Measurements from ENCODE around the gene TPM3. TPM values are rescaled to one million over a fixed set of nuclear protein-coding genes. Genes with fewer than 3 reads are reported as not detected.
"Not testable (repeated sequence)": the region's sequence is repeated elsewhere in the genome, so short reads cannot be mapped to it uniquely, and the experiment has no call there.

The TPM3 gene
- 100 to 1,000 TPM; 678 to 780 TPM for total RNA-seq

DNA sequence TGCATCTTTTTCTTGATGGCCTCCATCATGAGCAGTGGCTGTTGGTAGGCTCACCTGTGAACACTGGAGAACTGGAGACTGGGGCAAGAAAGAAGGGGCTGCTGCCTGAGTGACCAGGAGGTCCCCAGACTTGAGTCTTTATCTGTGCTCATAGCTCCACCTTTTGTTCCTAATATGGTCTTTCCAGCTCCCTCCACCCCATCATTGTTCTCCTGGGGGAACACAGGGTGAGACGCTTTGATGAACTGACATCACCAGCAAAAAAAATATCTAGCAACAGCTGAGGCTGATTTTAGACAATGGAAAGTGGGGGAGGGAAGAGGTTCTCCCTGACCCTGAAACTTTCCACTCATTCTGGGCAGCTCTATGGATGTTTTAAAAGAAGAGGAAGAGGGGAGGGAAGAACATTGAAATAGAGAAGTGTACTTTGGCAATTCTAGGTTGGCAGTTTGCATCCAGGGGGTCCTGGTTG lies at the start of gene TPM3:
TPM3 (minus strand) TSS at position 111 of the 472 bp plus-strand sequence; CDS start at position 29, 82 bp downstream.
- Mint-ChIP-seq H3K27ac (no peak within 1 kb of the TSS), H3K4me3 (no peak within 1 kb of the TSS), H3K9me3 (ENCODE audit: low read depth) (no peaks in the 10 kb centered on the region), H3K4me1 (peaks cover 3% of the 10 kb centered on the region), H3K36me3 (no peaks in the 10 kb centered on the region), H3K27me3 (peaks cover 41% of the 10 kb centered on the region)
- CTCF ChIA-PET, result interaction anchor here (1.4 to 1.6 kb wide), 2 partner anchors 80 to 81 kb away, joined by 4 read pairs; no protein-coding TSS in a partner anchor
- ATAC-seq, result no peak
- DNase-seq, result no peak

DNA sequence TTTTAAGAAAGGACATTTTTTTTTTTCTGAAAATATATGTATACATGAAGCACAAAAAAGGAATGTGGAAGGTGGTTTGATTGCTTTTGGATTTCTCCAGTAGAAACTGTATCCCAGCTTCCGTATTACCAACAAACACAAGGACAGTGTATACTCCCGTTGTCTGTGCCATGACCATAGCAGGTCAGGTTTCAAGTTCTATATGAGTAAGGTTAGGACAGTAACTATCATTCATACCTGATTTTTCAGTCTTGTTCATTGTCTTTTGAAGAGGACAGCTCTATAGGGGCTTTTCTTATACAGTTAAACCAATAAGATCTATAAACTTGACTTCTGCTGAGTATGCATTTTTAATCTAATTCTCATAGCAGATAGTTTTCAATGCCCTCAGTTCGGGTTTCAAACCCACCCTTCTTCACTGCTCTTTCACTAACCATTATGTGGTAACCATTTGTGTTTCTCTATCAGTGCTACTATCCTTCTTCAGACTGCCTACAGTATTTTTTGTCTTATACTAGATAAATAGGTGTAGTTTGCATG lies 48.5 kb upstream of the TPM3 start:
- Mint-ChIP-seq H3K27ac (peak overlapping the region; percentile 25), H3K36me3 (peaks cover 72% of the 10 kb centered on the region), H3K27me3 (no peaks in the 10 kb centered on the region), H3K4me1 (peaks cover 29% of the 10 kb centered on the region), H3K9me3 (ENCODE audit: low read depth) (no peaks in the 10 kb centered on the region), H3K4me3 (no peak overlapping the region)
- CTCF ChIA-PET, result no interaction called here
- no peak for DNase-seq
- no peak for ATAC-seq

DNA sequence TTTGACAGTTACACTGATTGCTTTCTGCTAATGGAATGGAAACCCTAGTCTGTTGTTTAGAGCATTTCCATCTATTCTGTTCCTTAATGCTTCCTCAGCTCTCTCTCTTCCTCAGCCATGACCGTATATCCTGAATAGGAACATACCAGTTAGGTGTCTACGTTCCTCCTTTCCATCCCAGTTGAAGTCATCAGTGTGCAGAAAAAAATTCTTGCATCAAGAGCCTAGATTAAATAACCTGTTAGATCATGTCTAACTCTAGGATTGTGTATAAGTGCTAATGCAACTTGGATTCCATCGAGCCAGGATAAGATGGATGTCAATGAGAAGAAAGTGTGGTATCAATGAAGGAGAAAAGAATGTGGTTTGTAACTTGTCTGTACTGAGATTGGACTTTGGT lies 47.6 kb upstream of the TPM3 start:
- peak overlapping the region; percentile 45 for H3K27ac Mint-ChIP-seq
- CTCF ChIA-PET, result interaction anchor here (1.4 to 1.5 kb wide), 2 partner anchors 32 to 40 kb away, joined by 3 read pairs; no protein-coding TSS in a partner anchor
- no peaks in the 10 kb centered on the region for H3K9me3 Mint-ChIP-seq (ENCODE audit: low read depth)
- H3K36me3 Mint-ChIP-seq, result peaks cover 74% of the 10 kb centered on the region
- no peak overlapping the region for H3K4me3 Mint-ChIP-seq
- no peak for DNase-seq
- ATAC-seq, result no peak
- peaks cover 29% of the 10 kb centered on the region for H3K4me1 Mint-ChIP-seq
- H3K27me3 Mint-ChIP-seq, result no peaks in the 10 kb centered on the region

GRCh38 chr1:154237880-154238506 lies 46.1 kb upstream of the TPM3 start:
- DNase-seq (no peak), ATAC-seq (no peak)
- CTCF ChIA-PET, result interaction anchor here (1.4 to 1.5 kb wide), 2 partner anchors 34 to 39 kb away, joined by 3 read pairs; no protein-coding TSS in a partner anchor
- Mint-ChIP-seq H3K4me1 (peaks cover 29% of the 10 kb centered on the region), H3K36me3 (peaks cover 71% of the 10 kb centered on the region), H3K27me3 (no peaks in the 10 kb centered on the region), H3K9me3 (ENCODE audit: low read depth) (no peaks in the 10 kb centered on the region), H3K4me3 (no peak overlapping the region), H3K27ac (no peak overlapping the region)

GRCh38 chr1:154237435-154237834 lies 45.5 kb upstream of the TPM3 start:
- no peaks in the 10 kb centered on the region for H3K27me3 Mint-ChIP-seq
- peaks cover 66% of the 10 kb centered on the region for H3K36me3 Mint-ChIP-seq
- H3K27ac Mint-ChIP-seq, result no peak overlapping the region
- CTCF ChIA-PET, result no interaction called here
- H3K9me3 Mint-ChIP-seq (ENCODE audit: low read depth), result no peaks in the 10 kb centered on the region
- DNase-seq (no peak), ATAC-seq (no peak)
- no peak overlapping the region for H3K4me3 Mint-ChIP-seq
- H3K4me1 Mint-ChIP-seq, result peaks cover 29% of the 10 kb centered on the region

DNA sequence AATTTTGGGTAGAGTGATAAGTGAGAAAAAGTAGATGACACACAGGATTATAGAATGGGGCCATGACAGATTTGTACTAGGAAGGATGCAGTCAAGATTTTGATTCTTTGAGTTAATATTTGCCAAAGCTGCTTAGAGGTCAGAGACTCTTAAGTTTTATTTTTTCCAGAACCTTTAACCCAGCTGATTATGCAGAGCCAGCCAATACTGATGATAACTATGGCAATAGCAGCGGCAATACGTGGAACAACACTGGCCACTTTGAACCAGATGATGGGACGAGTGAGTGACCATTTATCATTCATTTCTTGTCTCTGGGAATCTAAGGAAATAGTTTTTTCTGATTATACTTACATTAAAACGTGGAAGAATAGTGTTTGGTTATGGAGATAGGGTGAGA lies 45.0 kb upstream of the TPM3 start:
- peaks cover 65% of the 10 kb centered on the region for H3K36me3 Mint-ChIP-seq
- no peaks in the 10 kb centered on the region for H3K9me3 Mint-ChIP-seq (ENCODE audit: low read depth)
- H3K27me3 Mint-ChIP-seq, result no peaks in the 10 kb centered on the region
- H3K4me1 Mint-ChIP-seq, result peaks cover 28% of the 10 kb centered on the region
- no peak overlapping the region for H3K27ac Mint-ChIP-seq
- no peak overlapping the region for H3K4me3 Mint-ChIP-seq
- ATAC-seq (no peak), DNase-seq (no peak)
- CTCF ChIA-PET, result no interaction called here

GRCh38 chr1:154233127-154233526 lies 41.2 kb upstream of the TPM3 start:
- H3K4me3 Mint-ChIP-seq; ATAC-seq; H3K27ac Mint-ChIP-seq; H3K4me1 Mint-ChIP-seq; H3K27me3 Mint-ChIP-seq; H3K9me3 Mint-ChIP-seq (ENCODE audit: low read depth); DNase-seq; CTCF ChIA-PET: not testable (repeated sequence)
- H3K36me3 Mint-ChIP-seq, result peaks cover 60% of the 10 kb centered on the region

DNA sequence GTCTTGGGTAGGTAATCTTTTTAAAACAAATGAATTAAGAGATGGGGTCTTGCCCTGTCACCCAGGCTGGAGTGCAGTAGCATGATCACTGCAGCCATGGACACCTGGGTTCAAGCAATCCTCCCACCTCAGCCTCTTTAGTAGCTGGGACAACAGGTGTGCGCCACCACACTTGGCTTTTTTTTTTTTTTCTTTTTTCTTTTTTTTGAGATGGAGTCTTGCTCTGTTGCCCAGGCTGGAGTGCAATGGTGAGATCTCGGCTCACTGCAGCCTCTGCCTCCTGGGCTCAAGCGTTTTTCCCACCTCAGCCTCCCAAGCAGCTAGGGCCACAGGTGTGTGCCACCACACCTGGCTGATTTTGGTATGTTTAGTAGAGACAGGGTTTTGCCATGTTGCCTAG lies 39.2 kb upstream of the TPM3 start:
- not testable (repeated sequence) for H3K4me3 Mint-ChIP-seq; H3K27ac Mint-ChIP-seq; ATAC-seq; H3K27me3 Mint-ChIP-seq; DNase-seq; H3K9me3 Mint-ChIP-seq (ENCODE audit: low read depth); H3K4me1 Mint-ChIP-seq
- peaks cover 60% of the 10 kb centered on the region for H3K36me3 Mint-ChIP-seq
- CTCF ChIA-PET, result interaction anchor here (0.5 to 2.0 kb wide), 2 partner anchors 46 to 104 kb away, joined by 4 to 5 read pairs; no protein-coding TSS in a partner anchor

DNA sequence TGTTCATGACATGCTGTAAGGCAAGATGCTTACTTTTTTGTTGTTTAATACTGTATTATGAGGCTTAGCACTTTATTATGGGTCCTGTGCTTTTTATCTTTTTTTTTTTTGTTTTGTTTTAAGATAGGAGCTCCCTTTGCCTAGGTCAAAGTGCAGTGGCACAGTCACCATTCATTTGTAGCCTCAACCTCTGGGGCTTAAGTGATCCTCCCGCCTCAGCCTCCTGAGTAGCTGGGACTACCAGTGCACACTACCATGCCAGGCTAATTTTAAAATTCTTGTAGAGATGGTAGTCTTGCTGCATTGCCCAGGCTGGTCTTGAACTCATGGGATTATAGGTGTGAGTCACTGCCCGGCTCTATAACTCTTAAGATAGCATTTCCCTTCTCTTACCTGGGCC lies 33.5 kb upstream of the TPM3 start:
- H3K36me3 Mint-ChIP-seq, result peaks cover 66% of the 10 kb centered on the region
- H3K4me1 Mint-ChIP-seq, result peaks cover 47% of the 10 kb centered on the region
- no peaks in the 10 kb centered on the region for H3K27me3 Mint-ChIP-seq
- no peak for ATAC-seq
- no peak for DNase-seq
- peaks cover 2% of the 10 kb centered on the region for H3K9me3 Mint-ChIP-seq (ENCODE audit: low read depth)
- CTCF ChIA-PET, result interaction anchor here (1.0 kb wide), 1 partner anchor 26 kb away, joined by 4 read pairs; no protein-coding TSS in a partner anchor
- no peak overlapping the region for H3K27ac Mint-ChIP-seq
- H3K4me3 Mint-ChIP-seq, result no peak overlapping the region

DNA sequence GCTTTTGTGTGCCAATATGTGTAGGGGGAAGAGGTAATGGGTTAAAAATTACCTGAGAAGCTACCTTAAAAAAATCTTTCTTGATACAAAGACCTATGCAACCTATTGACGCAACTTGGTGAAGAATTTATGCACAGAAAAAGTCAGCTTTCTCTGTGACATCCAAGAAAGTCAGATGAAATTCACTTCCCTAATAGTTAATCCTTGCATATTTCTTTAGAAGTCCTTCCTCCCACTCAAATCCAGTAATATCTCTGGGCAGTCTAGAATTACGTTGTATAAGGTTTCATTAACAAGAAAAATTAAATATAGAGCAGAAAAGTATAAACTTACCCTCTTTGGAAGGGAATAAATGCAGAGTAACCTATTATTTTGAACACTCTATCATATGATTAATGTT lies 31.7 kb upstream of the TPM3 start:
- Mint-ChIP-seq H3K36me3 (peaks cover 74% of the 10 kb centered on the region), H3K4me3 (no peak overlapping the region), H3K9me3 (ENCODE audit: low read depth) (peaks cover 2% of the 10 kb centered on the region), H3K27ac (peak overlapping the region; percentile 33), H3K27me3 (no peaks in the 10 kb centered on the region), H3K4me1 (peaks cover 57% of the 10 kb centered on the region)
- CTCF ChIA-PET, result interaction anchor here (1.0 to 1.3 kb wide), 3 partner anchors 24 to 111 kb away, joined by 3 to 5 read pairs (median 3); partner anchors contain the start of gene HAX1
- ATAC-seq (no peak), DNase-seq (no peak)

DNA sequence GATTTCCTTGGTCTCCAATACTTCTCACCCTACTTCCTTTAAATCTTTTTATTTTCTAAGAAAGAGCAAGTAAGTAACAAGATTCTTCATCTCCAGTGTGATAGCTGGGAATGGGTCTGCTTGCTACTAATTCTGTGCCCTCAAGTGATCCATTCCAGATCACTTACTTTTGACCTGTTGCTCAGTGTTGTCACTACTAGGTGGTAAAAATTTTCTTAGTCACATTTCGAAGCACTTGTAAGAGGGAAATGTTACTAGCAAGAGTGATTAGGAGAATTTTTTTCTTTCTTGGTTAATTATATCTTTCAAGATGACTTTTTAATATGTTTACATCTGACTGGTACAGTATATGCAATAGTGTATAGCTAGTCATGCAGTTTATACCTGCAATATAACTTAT lies 31.0 kb upstream of the TPM3 start:
- no peak for DNase-seq

GRCh38 chr1:154222518-154222917 lies 30.6 kb upstream of the TPM3 start:
- peak overlapping the region; percentile 93 for H3K27ac Mint-ChIP-seq
- ATAC-seq, result no peak

More for the DNA sequence above, 31.0 kb upstream of the TPM3 start:
- peaks cover 64% of the 10 kb centered on the region for H3K4me1 Mint-ChIP-seq
- peak overlapping the region; percentile 68 for H3K27ac Mint-ChIP-seq
- CTCF ChIA-PET, result interaction anchor here (1.0 to 1.3 kb wide), 4 partner anchors 24 to 112 kb away, joined by 3 to 5 read pairs (median 4); partner anchors contain the start of gene HAX1
- no peak for ATAC-seq
- peak overlapping the region; percentile 51 for H3K4me3 Mint-ChIP-seq
- peaks cover 76% of the 10 kb centered on the region for H3K36me3 Mint-ChIP-seq
- no peaks in the 10 kb centered on the region for H3K27me3 Mint-ChIP-seq
- H3K9me3 Mint-ChIP-seq (ENCODE audit: low read depth), result peaks cover 2% of the 10 kb centered on the region

GRCh38 chr1:154221278-154222001 lies 29.5 kb upstream of the TPM3 start:
- H3K36me3 Mint-ChIP-seq, result peaks cover 72% of the 10 kb centered on the region
- CTCF ChIA-PET, result interaction anchor here (1.1 to 2.9 kb wide), 4 partner anchors 22 to 114 kb away, joined by 4 to 9 read pairs (median 6); no protein-coding TSS in a partner anchor
- peak; percentile 45 for ATAC-seq

More at GRCh38 chr1:154222518-154222917, 30.6 kb upstream of the TPM3 start:
- H3K36me3 Mint-ChIP-seq, result peaks cover 76% of the 10 kb centered on the region
- H3K9me3 Mint-ChIP-seq (ENCODE audit: low read depth), result peaks cover 2% of the 10 kb centered on the region
- CTCF ChIA-PET, result interaction anchor here (1.1 to 2.9 kb wide), 3 partner anchors 23 to 112 kb away, joined by 3 to 9 read pairs (median 4); no protein-coding TSS in a partner anchor
- no peak for DNase-seq
- peaks cover 68% of the 10 kb centered on the region for H3K4me1 Mint-ChIP-seq
- H3K27me3 Mint-ChIP-seq, result no peaks in the 10 kb centered on the region
- H3K4me3 Mint-ChIP-seq, result peak overlapping the region; percentile 99

More at GRCh38 chr1:154221278-154222001, 29.5 kb upstream of the TPM3 start:
- no peaks in the 10 kb centered on the region for H3K27me3 Mint-ChIP-seq
- peaks cover 2% of the 10 kb centered on the region for H3K9me3 Mint-ChIP-seq (ENCODE audit: low read depth)
- H3K4me3 Mint-ChIP-seq, result peak overlapping the region; percentile 99
- peaks cover 68% of the 10 kb centered on the region for H3K4me1 Mint-ChIP-seq
- peak; percentile 84 for DNase-seq
- H3K27ac Mint-ChIP-seq, result peak overlapping the region; percentile 93
